ENCODE measurements around the gene SPTBN1. TPM values are rescaled to one million over a fixed set of nuclear protein-coding genes. Genes with fewer than 3 reads are reported as not detected.
A peak's percentile ranks its signal among the peaks of the same experiment; 100 is the strongest.

The SPTBN1 gene
- total and polyA plus RNA-seq, 9 of the 15 experiments (the other 6 are each of a cell fraction or from before 2014, with no cell fraction given) = 8.9 to 66.8 (median 31.4) TPM

- CTCF ChIA-PET (ENCODE audit: low intra/inter-chr PET ratio) = no interaction called here
- in situ Hi-C loops (cut with MboI) = loop anchor here (5.0 to 10.0 kb wide), 3 partner anchors 124 to 324 kb away; no protein-coding TSS in a partner anchor
- Histone ChIP-seq H4K20me1 (replicated peaks; ENCODE audit: control insufficient read depth, insufficient read depth, low read length) (no peaks in the 10 kb centered on the region), H3K9ac (ENCODE audit: insufficient read depth in 1 of 2, low read depth in 2 of 2, low read length in 2 of 2) (no peak overlapping the region), H3K9me3 (replicated peaks; ENCODE audit: control insufficient read depth, insufficient read depth, low read depth, low read length) (no peaks in the 10 kb centered on the region), H3K36me3 (ENCODE audit: control insufficient read depth, insufficient read depth, low read length) (no peaks in the 10 kb centered on the region), H3K4me2 (ENCODE audit: insufficient read depth, low read length) (no peak overlapping the region), H3K79me2 (ENCODE audit: control insufficient read depth, insufficient read depth, low read length) (no peaks in the 10 kb centered on the region), H2AFZ (ENCODE audit: low read depth, low read length) (no peak overlapping the region), H3K27ac (ENCODE audit: extremely low read depth, low read depth, low read length) (no peak overlapping the region), H3K9me1 (ENCODE audit: control insufficient read depth, insufficient read depth, low read length) (no peaks in the 10 kb centered on the region), H3K4me3 (no peak overlapping the region), H3K27me3 (ENCODE audit: control insufficient read depth in 2 of 2, insufficient read depth in 2 of 2, low read length in 2 of 2) (peaks cover 17 to 21% of the 10 kb centered on the region in 2 experiments; a peak in 3 of 5 replicates), H3K4me1 (replicated peaks in 1 of 2; ENCODE audit: control insufficient read depth in 2 of 2, insufficient read depth in 2 of 2, low read length in 2 of 2) (0 out of 5 replicates have a peak, but pooled peaks cover 0 to 6% of the 10 kb centered on the region in 2 experiments)
- ATAC-seq = no peak
- intact Hi-C loops (cut with micrococcal nuclease) = loop anchor here (5.0 kb wide), 3 partner anchors 82 to 657 kb away; no protein-coding TSS in a partner anchor
- no peak for FAIRE-seq
- no peak for DNase-seq (ENCODE audit: extremely low read depth in 1 of 4, low spot score in 3 of 4)
- no peak for TF ChIP-seq ZKSCAN3 (CRISPR knock-in tag; IDR thresholded peaks at IDR 0.05)
- no TSS peak for BruUV-seq (replicated peaks)
- POLR2A ChIA-PET = interaction anchor here (0.9 to 1.7 kb wide), 2 partner anchors 9 to 18 kb away, joined by 3 to 5 read pairs; no protein-coding TSS in a partner anchor
- 5% methylated on average over 3 of the region's 3 CpGs for WGBS (ENCODE audit: insufficient coverage, low coverage, missing lambda C conversion rate)
Observed at GRCh38 chr2:54520687-54521086, 64.6 kb downstream of the SPTBN1 start.

- peak; percentile 72 to 81 (median 78) for DNase-seq (ENCODE audit: extremely low read depth in 1 of 4, low spot score in 3 of 4)
- CTCF ChIA-PET (ENCODE audit: low intra/inter-chr PET ratio) = interaction anchor here (0.6 to 2.1 kb wide), 7 partner anchors 134 to 652 kb away, joined by 3 to 11 read pairs (median 3); no protein-coding TSS in a partner anchor
- H3K4me1 ChIP-seq (replicated peaks in 1 of 2; ENCODE audit: control insufficient read depth in 2 of 2, insufficient read depth in 2 of 2, low read length in 2 of 2) = 0 out of 5 replicates have a peak, but pooled peaks cover 0 to 6% of the 10 kb centered on the region in 2 experiments
- H3K4me3 ChIP-seq = no peak overlapping the region
- no peaks in the 10 kb centered on the region for H3K79me2 ChIP-seq (ENCODE audit: control insufficient read depth, insufficient read depth, low read length)
- intact Hi-C loops (cut with micrococcal nuclease) (loop anchor here (1.0 to 5.0 kb wide), 5 partner anchors 80 to 655 kb away; no protein-coding TSS in a partner anchor), in situ Hi-C loops (cut with MboI) (loop anchor here (5.0 to 10.0 kb wide), 3 partner anchors 122 to 322 kb away; no protein-coding TSS in a partner anchor)
- no TSS peak for BruUV-seq (replicated peaks)
- no peak overlapping the region for H3K4me2 ChIP-seq (ENCODE audit: insufficient read depth, low read length)
- POLR2A ChIA-PET = interaction anchor here (0.6 to 1.0 kb wide), 3 partner anchors 49 to 217 kb away, joined by 3 to 4 read pairs (median 3); no protein-coding TSS in a partner anchor
- H2AFZ ChIP-seq (ENCODE audit: low read depth, low read length) = no peak overlapping the region
- no peaks in the 10 kb centered on the region for H3K36me3 ChIP-seq (ENCODE audit: control insufficient read depth, insufficient read depth, low read length)
- no peak overlapping the region for H3K9ac ChIP-seq (ENCODE audit: insufficient read depth in 1 of 2, low read depth in 2 of 2, low read length in 2 of 2)
- no peak overlapping the region for H3K27ac ChIP-seq (ENCODE audit: extremely low read depth, low read depth, low read length)
- no peaks in the 10 kb centered on the region for H3K9me1 ChIP-seq (ENCODE audit: control insufficient read depth, insufficient read depth, low read length)
- H4K20me1 ChIP-seq (replicated peaks; ENCODE audit: control insufficient read depth, insufficient read depth, low read length) = no peaks in the 10 kb centered on the region
- 14% methylated on average over 5 of the region's 5 CpGs for WGBS (ENCODE audit: insufficient coverage, low coverage, missing lambda C conversion rate)
- H3K27me3 ChIP-seq (ENCODE audit: control insufficient read depth in 2 of 2, insufficient read depth in 2 of 2, low read length in 2 of 2) = peaks cover 17 to 26% of the 10 kb centered on the region in 2 experiments; a peak in 3 of 5 replicates
- peak; percentile 97 for ATAC-seq
- no peaks in the 10 kb centered on the region for H3K9me3 ChIP-seq (replicated peaks; ENCODE audit: control insufficient read depth, insufficient read depth, low read depth, low read length)
- FAIRE-seq = peak; percentile 92
- TF ChIP-seq RCOR1 (IDR thresholded peaks at IDR 0.05; ENCODE audit: borderline replicate concordance in 1 of 2, low read depth in 2 of 2, low read length in 2 of 2) (0 out of 4 replicates have a peak, but pooled peaks of 1 of the 2 experiments have one; percentile 18), ZEB2 (IDR thresholded peaks at IDR 0.05) (peak; percentile 62; the same call in 1 of the 2 replicates), ELF4 (CRISPR knock-in tag; IDR thresholded peaks at IDR 0.05) (0 out of 2 replicates have a peak, but pooled peaks have one; percentile 48), ESRRB (CRISPR knock-in tag; IDR thresholded peaks at IDR 0.05; ENCODE audit: borderline replicate concordance) (no peak), SMC3 (conservative IDR thresholded peaks at IDR 0.05; ENCODE audit: insufficient read depth, low read depth, low read length) (peak; percentile 84)
- TF ChIP-seq, protein P1, sequence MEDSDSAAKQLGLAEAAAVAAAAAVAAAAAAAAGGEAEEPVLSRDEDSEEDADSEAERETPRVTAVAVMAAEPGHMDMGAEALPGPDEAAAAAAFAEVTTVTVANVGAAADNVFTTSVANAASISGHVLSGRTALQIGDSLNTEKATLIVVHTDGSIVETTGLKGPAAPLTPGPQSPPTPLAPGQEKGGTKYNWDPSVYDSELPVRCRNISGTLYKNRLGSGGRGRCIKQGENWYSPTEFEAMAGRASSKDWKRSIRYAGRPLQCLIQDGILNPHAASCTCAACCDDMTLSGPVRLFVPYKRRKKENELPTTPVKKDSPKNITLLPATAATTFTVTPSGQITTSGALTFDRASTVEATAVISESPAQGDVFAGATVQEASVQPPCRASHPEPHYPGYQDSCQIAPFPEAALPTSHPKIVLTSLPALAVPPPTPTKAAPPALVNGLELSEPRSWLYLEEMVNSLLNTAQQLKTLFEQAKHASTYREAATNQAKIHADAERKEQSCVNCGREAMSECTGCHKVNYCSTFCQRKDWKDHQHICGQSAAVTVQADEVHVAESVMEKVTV (CRISPR knock-in tag; IDR thresholded peaks at IDR 0.05) = peak; percentile 94
Observed at GRCh38 chr2:54522624-54523281, 66.6 kb downstream of the SPTBN1 start.

Measured in K562 (cell line).